ENCODE measurements around the gene USH2A.
A peak's percentile ranks its signal among the peaks of the same experiment; 100 is the strongest.

USH2A gene

GRCh38 chr1:215780641-215781040 lies 642.6 kb downstream of the USH2A start:
- POLR2A ChIA-PET (ENCODE audit: low non-redundant PET), result no interaction called here
- TF ChIP-seq CTCF (conservative IDR thresholded peaks at IDR 0.05; ENCODE audit: low read depth), result no peak
- no peak for DNase-seq (ENCODE audit: low spot score)
- CTCF ChIA-PET, result no interaction called here
- H3K27ac ChIP-seq, result no peak overlapping the region

GRCh38 chr1:215780139-215780538 lies 643.1 kb downstream of the USH2A start:
- DNase-seq (ENCODE audit: low spot score), result no peak
- TF ChIP-seq CTCF (conservative IDR thresholded peaks at IDR 0.05; ENCODE audit: low read depth), result no peak
- POLR2A ChIA-PET (ENCODE audit: low non-redundant PET), result no interaction called here
- no peak overlapping the region for H3K27ac ChIP-seq
- CTCF ChIA-PET, result no interaction called here

GRCh38 chr1:215779729-215780128 lies 643.5 kb downstream of the USH2A start:
- ChIA-PET CTCF (no interaction called here), POLR2A (ENCODE audit: low non-redundant PET) (no interaction called here)
- no peak overlapping the region for H3K27ac ChIP-seq
- DNase-seq (ENCODE audit: low spot score), result no peak
- TF ChIP-seq CTCF (conservative IDR thresholded peaks at IDR 0.05; ENCODE audit: low read depth), result no peak

- H3K27ac ChIP-seq, result no peak overlapping the region
- ChIA-PET CTCF (no interaction called here), POLR2A (ENCODE audit: low non-redundant PET) (no interaction called here)
- peak; percentile 50 for DNase-seq (ENCODE audit: low spot score)
- no peak for TF ChIP-seq CTCF (conservative IDR thresholded peaks at IDR 0.05; ENCODE audit: low read depth)
Observed at GRCh38 chr1:215777370-215777925, 645.8 kb downstream of the USH2A start.

- DNase-seq (ENCODE audit: low spot score), result no peak
- TF ChIP-seq CTCF (conservative IDR thresholded peaks at IDR 0.05; ENCODE audit: low read depth), result no peak
- CTCF ChIA-PET, result no interaction called here
- no peak overlapping the region for H3K27ac ChIP-seq
- POLR2A ChIA-PET (ENCODE audit: low non-redundant PET), result no interaction called here
Observed at GRCh38 chr1:215776336-215776735, 646.9 kb downstream of the USH2A start.

GRCh38 chr1:215772151-215772550 lies 651.1 kb downstream of the USH2A start:
- ChIA-PET POLR2A (ENCODE audit: low non-redundant PET) (no interaction called here), CTCF (no interaction called here)
- no peak for DNase-seq (ENCODE audit: low spot score)
- no peak overlapping the region for H3K27ac ChIP-seq
- no peak for TF ChIP-seq CTCF (conservative IDR thresholded peaks at IDR 0.05; ENCODE audit: low read depth)

GRCh38 chr1:215768303-215768702 lies 654.9 kb downstream of the USH2A start:
- no peak overlapping the region for H3K27ac ChIP-seq
- no peak for DNase-seq (ENCODE audit: low spot score)
- no peak for TF ChIP-seq CTCF (conservative IDR thresholded peaks at IDR 0.05; ENCODE audit: low read depth)
- ChIA-PET POLR2A (ENCODE audit: low non-redundant PET) (no interaction called here), CTCF (no interaction called here)

Measured in RWPE1 (cell line).